ENCODE results near the gene PHLDB1. TPM values are rescaled to one million over a fixed set of nuclear protein-coding genes. Genes with fewer than 3 reads are reported as not detected.
A peak's percentile ranks its signal among the peaks of the same experiment; 100 is the strongest.

PHLDB1 gene
- polyA plus RNA-seq, 1 donor (not counting 4 experiments of a cell fraction or from before 2014, with no cell fraction given): 35.0 TPM

DNA sequence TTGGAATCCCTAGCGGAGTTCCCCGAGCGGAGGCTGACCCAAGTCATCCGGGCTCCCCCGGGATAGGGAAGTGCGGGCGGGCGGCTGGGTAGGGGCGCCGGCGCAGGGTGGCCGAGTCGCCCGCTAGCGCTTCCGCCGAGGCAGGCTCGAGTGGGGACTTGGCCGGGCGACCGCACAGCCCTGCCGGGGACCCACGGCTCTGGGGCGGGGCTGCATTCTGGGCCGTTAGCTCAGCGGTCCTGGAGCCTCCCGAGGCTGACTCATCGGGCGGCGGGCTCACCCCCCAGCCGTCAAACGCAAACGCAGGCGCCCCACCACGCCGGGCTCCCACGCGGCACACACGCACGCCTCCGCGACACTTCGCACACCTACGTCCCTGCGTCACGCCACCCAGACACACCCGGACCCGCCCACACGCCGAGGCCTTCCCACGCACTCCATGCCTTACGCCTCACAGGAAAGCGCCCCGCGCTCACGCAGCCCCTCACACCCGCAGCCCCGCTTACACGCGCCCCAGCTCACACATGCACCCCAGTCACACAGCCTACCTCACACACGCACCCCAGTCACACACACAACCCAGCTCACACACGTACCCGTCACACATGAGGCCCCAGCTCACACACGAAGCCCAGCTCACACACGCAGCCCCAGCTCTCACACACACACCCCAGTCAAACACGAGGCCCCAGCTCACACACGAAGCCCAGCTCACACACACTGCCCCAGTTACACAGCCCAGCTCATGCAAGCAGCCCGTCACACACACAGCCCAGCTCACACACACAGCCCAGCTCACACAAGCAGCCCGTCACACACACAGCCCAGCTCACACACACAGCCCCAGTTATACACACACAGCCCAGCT lies 1.2 kb downstream of the PHLDB1 start:
- Histone ChIP-seq H3K27ac (ENCODE audit: control insufficient read depth, insufficient read depth, low read length) (no peak overlapping the region), H3K79me2 (ENCODE audit: control insufficient read depth, insufficient read depth, low read length) (no peaks in the 10 kb centered on the region), H3K9me3 (ENCODE audit: control insufficient read depth, low read depth, low read length) (no peaks in the 10 kb centered on the region), H3K9ac (ENCODE audit: control insufficient read depth, extremely low read depth, insufficient read depth, low read length) (peak overlapping the region; percentile 70), H3K36me3 (ENCODE audit: control insufficient read depth in 2 of 2, extremely low read depth in 1 of 2, insufficient read depth in 2 of 2, low read length in 2 of 2) (no peaks in the 10 kb centered on the region), H2AFZ (ENCODE audit: control insufficient read depth, low read length) (peak overlapping the region; percentile 78), H3K9me1 (ENCODE audit: control insufficient read depth, extremely low read depth, insufficient read depth, low read length) (no peaks in the 10 kb centered on the region), H3K4me2 (ENCODE audit: control insufficient read depth, extremely low read depth, insufficient read depth, low read depth, low read length) (peak overlapping the region; percentile 90), H3K4me3 (ENCODE audit: control insufficient read depth in 2 of 3, extremely low read depth in 1 of 3, insufficient read depth in 2 of 3, low read depth in 1 of 3, low read length in 3 of 3) (peak overlapping the region; percentile 42 to 75 (median 70)), H3K27me3 (ENCODE audit: control insufficient read depth, extremely low read depth, insufficient read depth, low read length) (no peaks in the 10 kb centered on the region), H4K20me1 (ENCODE audit: control insufficient read depth, extremely low read depth, insufficient read depth, low read length) (no peaks in the 10 kb centered on the region), H3K4me1 (ENCODE audit: control insufficient read depth, extremely low read depth, insufficient read depth, low read length) (no peaks in the 10 kb centered on the region)
- DNase-seq (ENCODE audit: low read depth, low spot score): no peak
- FAIRE-seq: no peak
- dilution Hi-C loops (cut with MboI; ENCODE audit: extremely low pct_ligation_motif_present, low sequenced_read_pairs): no loop called here
- TF ChIP-seq, protein P1, sequence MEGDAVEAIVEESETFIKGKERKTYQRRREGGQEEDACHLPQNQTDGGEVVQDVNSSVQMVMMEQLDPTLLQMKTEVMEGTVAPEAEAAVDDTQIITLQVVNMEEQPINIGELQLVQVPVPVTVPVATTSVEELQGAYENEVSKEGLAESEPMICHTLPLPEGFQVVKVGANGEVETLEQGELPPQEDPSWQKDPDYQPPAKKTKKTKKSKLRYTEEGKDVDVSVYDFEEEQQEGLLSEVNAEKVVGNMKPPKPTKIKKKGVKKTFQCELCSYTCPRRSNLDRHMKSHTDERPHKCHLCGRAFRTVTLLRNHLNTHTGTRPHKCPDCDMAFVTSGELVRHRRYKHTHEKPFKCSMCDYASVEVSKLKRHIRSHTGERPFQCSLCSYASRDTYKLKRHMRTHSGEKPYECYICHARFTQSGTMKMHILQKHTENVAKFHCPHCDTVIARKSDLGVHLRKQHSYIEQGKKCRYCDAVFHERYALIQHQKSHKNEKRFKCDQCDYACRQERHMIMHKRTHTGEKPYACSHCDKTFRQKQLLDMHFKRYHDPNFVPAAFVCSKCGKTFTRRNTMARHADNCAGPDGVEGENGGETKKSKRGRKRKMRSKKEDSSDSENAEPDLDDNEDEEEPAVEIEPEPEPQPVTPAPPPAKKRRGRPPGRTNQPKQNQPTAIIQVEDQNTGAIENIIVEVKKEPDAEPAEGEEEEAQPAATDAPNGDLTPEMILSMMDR (optimal IDR thresholded peaks at IDR 0.05 in 1 of 3, IDR thresholded peaks at IDR 0.05 in 1 of 3, conservative IDR thresholded peaks at IDR 0.05 in 1 of 3; ENCODE audit: extremely low read depth in 1 of 3, insufficient read depth in 2 of 3, low read length in 3 of 3): no peak
- TF ChIP-seq EZH2 (IDR thresholded peaks at IDR 0.05; ENCODE audit: low read length): no peak

DNA sequence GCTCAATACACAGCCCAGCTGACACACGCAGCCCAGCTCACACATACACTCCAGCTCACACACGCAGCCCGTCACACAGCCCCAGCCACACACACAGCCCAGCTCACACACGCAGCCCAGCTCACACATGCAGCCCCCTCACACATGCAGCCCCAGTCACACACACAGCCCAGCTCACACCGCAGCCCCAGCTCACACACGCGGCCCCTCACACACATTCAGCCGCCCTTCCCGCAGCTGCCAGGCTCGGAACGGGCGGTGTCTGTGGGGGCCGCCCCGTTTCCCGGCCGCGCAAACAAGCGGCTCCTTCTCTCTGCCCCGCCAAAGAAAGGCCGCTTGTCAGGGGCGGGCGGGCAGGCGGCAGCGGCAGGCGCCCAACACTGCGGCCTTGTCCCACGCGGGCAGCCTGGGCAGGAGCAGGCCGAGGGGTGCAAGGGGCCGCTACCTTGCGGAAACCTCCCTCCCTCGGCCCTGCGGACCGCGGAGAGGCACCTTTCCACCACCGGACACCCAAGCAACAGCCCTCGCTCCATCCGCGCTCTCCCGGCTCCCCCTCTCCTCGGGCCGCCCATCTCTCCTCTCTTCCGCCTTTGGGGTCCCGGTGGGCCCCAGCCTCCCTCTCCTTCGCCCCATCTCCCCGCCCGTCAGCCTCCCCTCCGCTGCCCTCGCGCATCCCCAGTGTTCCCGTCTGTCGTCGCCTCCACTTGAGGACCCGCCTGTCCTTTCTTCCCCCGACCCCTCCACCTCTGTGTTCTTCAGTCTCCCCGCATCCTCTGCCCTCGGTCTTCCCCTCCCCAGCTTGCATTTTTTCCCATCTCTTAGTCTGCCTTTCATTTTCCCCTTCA lies 2.2 kb downstream of the PHLDB1 start:
- Histone ChIP-seq H3K36me3 (ENCODE audit: control insufficient read depth in 2 of 2, extremely low read depth in 1 of 2, insufficient read depth in 2 of 2, low read length in 2 of 2) (peaks cover 0 to 2% of the 10 kb centered on the region in 2 experiments), H3K4me2 (ENCODE audit: control insufficient read depth, extremely low read depth, insufficient read depth, low read depth, low read length) (no peak overlapping the region), H3K79me2 (ENCODE audit: control insufficient read depth, insufficient read depth, low read length) (no peaks in the 10 kb centered on the region), H3K9me1 (ENCODE audit: control insufficient read depth, extremely low read depth, insufficient read depth, low read length) (no peaks in the 10 kb centered on the region), H3K4me1 (ENCODE audit: control insufficient read depth, extremely low read depth, insufficient read depth, low read length) (no peaks in the 10 kb centered on the region), H3K9me3 (ENCODE audit: control insufficient read depth, low read depth, low read length) (no peaks in the 10 kb centered on the region), H3K9ac (ENCODE audit: control insufficient read depth, extremely low read depth, insufficient read depth, low read length) (no peak overlapping the region), H2AFZ (ENCODE audit: control insufficient read depth, low read length) (no peak overlapping the region), H3K27me3 (ENCODE audit: control insufficient read depth, extremely low read depth, insufficient read depth, low read length) (no peaks in the 10 kb centered on the region), H3K27ac (ENCODE audit: control insufficient read depth, insufficient read depth, low read length) (no peak overlapping the region), H4K20me1 (ENCODE audit: control insufficient read depth, extremely low read depth, insufficient read depth, low read length) (no peaks in the 10 kb centered on the region), H3K4me3 (ENCODE audit: control insufficient read depth in 2 of 3, extremely low read depth in 1 of 3, insufficient read depth in 2 of 3, low read depth in 1 of 3, low read length in 3 of 3) (no peak overlapping the region)
- DNase-seq (ENCODE audit: low read depth, low spot score): no peak
- no peak for TF ChIP-seq EZH2 (IDR thresholded peaks at IDR 0.05; ENCODE audit: low read length)
- dilution Hi-C loops (cut with MboI; ENCODE audit: extremely low pct_ligation_motif_present, low sequenced_read_pairs): no loop called here
- no peak for FAIRE-seq

Data from keratinocyte (primary cell).